GM19238 (cell line): ENCODE results near the gene HDLBP.

Source experiments
- DNase-seq: peaks from one replicate; pipeline ENCODE4 v3.0.0; 2011; ENCODE audit warnings: low spot score; ENCODE audit not compliant: insufficient read length

HDLBP gene

DNA sequence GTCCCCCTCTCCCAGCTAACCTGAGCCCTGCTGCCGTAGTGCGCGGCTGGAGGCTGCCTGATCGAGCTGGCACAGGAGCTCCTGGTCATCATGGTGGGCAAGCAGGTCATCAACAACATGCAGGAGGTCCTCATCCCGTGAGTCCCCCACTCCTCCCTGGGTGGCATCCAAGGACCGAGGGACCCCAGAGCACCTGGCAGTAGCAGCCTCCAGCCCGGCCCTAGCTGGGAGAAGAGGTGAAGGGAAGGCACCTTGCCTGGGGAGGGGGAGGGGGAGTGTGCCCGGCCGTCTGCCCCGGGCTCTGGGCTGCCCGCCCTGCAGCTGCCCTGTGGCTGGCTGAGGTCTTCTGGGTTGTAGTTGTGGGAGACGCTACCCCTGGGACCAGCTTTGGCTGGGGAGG lies 100.7 kb downstream of the HDLBP start:
- DNase-seq: no peak

DNA sequence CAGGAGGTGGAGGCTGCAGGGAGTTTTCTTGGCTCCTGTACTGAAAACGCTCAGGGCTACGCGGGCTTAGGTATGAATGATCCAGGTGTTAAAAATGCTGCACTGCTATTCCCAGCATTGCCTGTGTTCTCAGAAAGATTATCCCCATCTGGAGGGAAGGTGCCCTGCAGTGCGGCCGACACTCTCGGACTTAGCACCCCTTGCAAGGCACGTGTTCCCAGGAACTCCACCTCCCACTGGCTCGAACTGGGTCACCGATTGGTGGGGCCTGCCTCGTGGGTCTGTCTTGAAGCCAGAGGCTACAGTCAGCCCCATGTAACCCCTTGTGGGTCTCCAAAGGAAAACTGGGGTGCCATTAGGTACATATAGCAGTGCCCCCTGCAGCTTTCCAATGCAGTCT lies 101.3 kb downstream of the HDLBP start:
- no peak for DNase-seq

DNA sequence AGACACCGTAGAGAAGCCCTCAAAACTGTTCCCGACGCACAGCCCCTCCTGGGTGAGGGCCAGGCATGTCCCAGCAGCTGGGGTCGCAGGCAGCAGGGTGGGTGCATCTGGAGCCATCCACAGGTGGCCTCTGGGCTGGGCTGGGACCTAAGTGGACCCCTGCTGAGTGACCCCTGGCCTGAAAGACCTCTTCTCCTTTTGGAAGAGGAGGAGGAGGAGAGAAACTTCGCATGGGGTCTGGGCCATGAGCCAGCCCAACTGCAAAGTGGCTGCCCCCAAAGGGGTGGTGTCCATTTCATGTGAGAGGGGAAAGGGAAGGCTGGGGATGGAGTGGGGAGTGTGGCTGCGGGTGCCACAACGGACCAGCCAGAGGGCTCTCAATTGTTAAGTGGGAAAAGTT lies 101.9 kb downstream of the HDLBP start:
- DNase-seq: no peak

DNA sequence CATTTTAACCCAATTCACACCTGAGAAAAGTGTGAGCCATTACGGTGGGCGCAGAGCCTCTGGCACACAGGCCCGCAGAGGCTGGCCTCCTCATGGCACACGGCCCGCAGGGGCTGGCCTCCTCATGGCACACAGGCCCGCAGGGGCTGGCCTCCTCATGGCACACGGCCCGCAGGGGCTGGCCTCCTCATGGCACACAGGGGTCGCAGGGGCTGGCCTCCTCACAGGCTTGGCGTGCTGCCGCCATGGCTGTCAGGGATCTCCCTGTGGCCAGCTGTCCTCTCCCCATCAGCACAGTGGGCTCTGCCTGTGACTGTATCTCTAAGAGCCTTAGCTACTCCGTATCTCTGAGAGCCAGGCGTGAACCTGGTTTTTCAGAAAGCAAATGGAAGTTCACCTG lies 102.4 kb downstream of the HDLBP start:
- DNase-seq: no peak

DNA sequence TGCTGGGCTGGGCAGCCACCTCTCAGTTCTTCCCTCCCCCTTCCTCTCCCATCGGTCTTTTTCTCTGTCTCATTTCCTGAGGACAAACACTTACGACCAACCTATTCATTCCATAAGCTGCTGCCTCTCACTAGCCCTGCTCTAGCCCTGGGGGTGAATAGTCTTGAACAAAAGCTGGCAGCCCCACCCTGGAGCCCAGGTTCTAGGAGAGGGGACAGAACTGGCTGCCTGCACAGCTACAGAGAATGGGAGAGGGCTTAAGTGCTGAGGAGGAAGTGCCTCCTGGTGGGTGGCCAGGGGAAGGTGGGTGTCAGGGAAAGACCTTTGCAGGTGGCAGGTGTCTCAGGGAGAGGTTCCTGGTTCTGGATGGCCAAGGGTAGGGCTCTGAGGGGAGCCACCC lies 104.2 kb downstream of the HDLBP start:
- no peak for DNase-seq

- DNase-seq: no peak
Observed at GRCh38 chr2:241209271-241209670, 106.2 kb downstream of the HDLBP start.

DNA sequence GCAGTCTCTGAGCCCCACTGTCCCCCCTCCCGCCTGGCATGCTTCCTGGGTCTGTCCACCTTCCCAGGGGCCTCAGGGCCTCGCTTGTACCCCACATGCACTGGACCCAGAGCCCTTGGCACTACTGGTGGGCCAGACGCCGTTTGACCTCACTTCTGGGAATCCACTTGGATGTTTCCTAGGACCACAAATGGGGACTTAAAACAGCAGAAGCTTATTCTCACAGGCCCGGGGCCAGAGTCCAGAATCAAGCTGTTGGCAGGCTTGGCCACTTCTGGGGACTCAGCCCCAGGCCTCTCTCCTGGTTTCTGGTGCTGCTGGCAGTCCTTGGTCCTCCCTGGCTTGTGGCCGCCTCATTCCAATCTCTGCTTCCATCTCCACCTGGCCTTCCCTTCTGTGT lies 107.4 kb downstream of the HDLBP start:
- no peak for DNase-seq

GRCh38 chr2:241207641-241208040 lies 107.8 kb downstream of the HDLBP start:
- DNase-seq: no peak

- no peak for DNase-seq
Observed at GRCh38 chr2:241207151-241207550, 108.3 kb downstream of the HDLBP start.

- DNase-seq: no peak
Observed at GRCh38 chr2:241205086-241205485, 110.4 kb downstream of the HDLBP start.

DNA sequence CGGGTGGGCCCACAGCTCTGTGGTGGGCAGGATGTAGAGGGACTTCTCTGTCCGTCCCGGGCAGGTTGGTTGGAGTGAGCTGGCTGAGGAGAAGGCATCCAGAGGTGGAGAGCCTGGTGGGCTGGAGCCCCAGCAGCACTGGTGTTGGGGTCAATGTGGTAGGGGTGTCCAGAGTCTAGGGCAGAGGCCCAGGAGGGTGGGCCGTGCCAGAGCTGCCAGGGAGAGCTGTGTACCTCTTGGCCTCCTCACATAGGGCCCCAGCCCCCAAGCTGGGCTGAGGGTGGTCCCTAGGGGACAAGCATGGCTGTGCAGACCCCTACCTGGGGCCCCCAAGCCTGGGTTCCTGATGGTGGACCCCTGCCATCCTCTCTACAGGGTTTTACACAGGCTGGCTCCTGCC lies 111.0 kb downstream of the HDLBP start:
- no peak for DNase-seq

GRCh38 chr2:241204010-241204384 lies 111.5 kb downstream of the HDLBP start:
- DNase-seq: no peak

GRCh38 chr2:241203218-241204009 lies 112.1 kb downstream of the HDLBP start:
- no peak for DNase-seq

DNA sequence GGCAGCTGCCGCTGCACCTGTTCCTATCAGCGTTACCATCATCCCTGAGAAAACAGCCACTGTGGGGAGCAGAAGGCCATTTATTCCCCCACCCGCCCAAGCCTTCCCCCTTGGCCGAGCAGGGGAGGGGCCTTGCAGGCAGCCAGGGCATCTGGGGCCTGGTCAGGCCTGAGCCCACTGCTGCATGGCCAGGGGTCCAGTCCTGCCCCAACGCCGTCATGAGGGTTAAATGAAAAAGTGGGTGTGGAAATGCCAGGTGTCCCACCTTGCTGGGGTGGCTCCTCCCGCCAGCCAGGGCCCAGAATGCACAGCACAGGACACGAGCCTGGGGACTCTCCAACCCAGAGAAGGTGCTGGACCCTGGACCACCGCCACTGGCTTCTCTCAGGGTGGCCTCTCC lies 112.8 kb downstream of the HDLBP start:
- no peak for DNase-seq

GRCh38 chr2:241202268-241202585 lies 113.2 kb downstream of the HDLBP start:
- no peak for DNase-seq

DNA sequence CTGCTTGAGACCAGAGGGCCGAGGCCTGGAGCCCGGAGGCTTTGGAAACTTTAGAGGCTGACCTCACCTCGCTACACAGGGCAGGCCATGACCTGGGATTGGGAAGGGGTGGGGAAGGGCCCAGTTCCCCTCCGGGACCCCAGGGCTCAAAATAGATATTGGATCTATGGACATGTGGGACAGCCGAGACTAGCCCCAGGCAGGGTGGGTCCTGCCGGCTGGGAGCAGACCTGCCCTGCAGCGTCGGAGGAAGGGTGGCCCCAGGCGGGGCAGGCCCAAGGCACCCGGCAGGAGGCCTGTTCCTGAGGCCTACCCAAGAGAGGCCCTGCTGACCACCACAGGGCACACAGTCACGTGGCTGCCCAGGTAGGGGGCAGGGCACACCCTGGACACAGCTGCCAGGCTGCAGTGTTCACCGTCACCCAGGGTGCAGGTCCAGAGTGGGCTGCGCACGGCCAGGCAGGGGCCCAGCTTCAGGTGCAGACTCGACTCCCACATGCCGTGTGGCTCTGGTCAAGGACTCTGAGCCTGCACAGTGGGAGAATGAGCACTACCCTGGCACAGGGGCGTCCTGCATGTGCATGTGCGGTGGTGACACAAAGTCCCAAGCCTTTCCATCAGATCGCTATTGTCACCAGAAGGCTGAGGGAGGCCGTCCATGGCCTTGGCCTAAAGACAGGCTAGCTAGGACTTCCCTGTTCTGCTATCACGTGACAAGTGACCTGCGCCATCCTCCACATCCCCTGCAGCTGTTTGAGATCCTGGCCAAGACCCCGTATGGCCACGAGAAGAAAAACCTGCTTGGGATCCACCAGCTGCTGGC lies 113.8 kb downstream of the HDLBP start:
- no peak for DNase-seq

DNA sequence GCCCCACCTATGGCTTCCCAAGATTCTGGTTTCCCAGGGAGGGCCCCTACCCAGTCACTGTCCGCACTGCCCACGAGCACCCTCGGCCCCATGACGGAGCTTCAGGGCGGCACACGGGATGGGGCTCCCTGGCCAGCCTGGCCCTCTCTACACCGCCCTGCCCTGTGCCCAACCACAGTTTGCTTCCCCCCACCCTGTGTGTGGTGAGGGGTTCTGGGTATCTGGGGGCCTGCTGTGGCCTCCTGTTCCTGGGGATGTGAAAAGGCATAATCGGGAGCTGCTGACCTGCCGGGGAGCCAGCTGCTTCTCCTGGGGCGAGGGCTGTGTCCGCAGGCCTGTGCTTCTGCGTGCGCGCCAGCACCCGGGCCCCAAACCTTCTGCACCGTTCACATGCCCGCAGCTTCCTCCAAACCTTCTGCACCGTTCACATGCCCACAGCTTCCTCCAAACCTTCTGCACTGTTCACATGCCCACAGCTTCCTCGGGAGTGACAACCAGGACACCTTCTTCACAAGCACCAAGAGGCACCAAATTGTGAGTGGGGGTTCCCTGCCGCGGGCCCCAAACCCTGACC lies 114.6 kb downstream of the HDLBP start:
- no peak for DNase-seq

DNA sequence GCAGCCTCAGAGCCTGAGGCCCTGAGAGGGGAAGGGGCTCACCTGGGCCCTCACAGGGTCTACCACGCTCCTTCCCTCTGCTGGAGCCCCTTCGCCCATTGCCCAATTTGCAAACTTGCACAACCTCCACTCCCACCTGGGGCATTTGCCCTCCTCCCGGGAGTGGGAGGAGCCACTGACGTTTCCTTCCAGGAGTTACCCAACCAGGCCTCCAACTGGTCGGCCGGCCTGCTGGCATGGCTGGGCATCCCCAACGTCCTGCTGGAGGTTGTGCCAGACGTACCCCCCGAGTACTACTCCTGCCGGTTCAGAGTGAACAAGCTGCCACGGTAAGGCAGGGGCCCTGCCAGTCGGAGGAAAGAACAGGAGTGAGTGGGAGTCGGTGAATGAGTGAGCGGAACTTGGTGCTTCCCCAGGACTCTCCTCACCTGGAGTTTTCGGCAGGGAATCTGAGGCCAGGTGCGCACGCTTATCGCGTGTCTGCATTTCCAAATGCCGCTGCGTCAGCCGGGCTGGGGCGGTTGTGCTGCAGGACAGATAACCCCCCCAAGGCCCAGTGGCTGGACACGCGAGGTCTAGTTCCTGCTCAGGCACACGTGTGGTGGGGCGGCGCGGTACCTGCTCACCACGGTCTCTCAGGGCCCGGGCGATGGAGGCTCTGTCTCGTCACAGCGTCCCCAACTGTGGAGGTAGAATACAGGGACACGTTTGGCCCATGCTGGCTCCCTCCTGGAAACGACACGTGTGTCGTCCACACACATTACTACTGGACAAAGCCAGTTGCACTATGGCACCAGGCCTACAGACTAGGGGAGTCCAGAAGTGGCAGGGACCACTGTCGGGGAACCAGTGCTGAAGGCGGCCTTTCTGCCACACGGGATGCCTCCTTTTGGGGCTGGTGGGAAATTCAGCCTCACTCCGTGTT lies 115.3 kb downstream of the HDLBP start:
- DNase-seq: no peak

GRCh38 chr2:241199286-241199685 lies 116.2 kb downstream of the HDLBP start:
- DNase-seq: no peak

- no peak for DNase-seq
Observed at GRCh38 chr2:241198381-241199279, 116.8 kb downstream of the HDLBP start.

- DNase-seq: no peak
Observed at GRCh38 chr2:241197947-241198346, 117.5 kb downstream of the HDLBP start.
